ENCODE data around the gene NLGN4X. TPM values are rescaled to one million over a fixed set of nuclear protein-coding genes. Genes with fewer than 3 reads are reported as not detected.

NLGN4X gene
- total RNA-seq, 1 donor from 2014 or later: 1.2 TPM

DNA sequence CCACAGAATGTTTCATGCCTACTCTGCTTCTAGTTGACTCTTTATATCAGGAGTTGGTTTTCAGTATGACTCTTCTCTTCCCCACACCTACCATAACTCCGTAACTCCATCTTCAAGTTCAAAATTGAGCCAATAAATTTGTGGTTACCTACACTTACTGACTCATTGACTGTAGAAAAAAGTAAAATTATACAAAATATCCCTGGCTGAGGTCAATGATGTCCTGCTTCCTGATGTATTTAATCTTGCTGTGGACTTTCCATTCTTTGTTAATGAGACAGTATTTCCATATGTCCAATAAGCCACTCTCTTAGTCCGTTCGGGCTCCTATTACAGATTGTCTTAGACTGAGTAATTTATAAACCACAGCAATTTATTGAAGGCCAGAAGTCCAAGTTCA, 9.9 kb upstream of the NLGN4X start:
- TF ChIP-seq CTCF (IDR thresholded peaks at IDR 0.05): no peak
- Mint-ChIP-seq H3K9me3 (ENCODE audit: low read depth) (peaks cover 5% of the 10 kb centered on the region), H3K27me3 (ENCODE audit: low read depth) (no peaks in the 10 kb centered on the region), H3K27ac (ENCODE audit: unreplicated experiment) (no peak overlapping the region), H3K36me3 (ENCODE audit: low read depth) (no peaks in the 10 kb centered on the region), H3K4me1 (ENCODE audit: low read depth) (no peaks in the 10 kb centered on the region), H3K4me3 (ENCODE audit: unreplicated experiment) (no peak overlapping the region)
- no peak for DNase-seq (ENCODE audit: low spot score)

- Mint-ChIP-seq H3K4me3 (ENCODE audit: unreplicated experiment) (no peak overlapping the region), H3K9me3 (ENCODE audit: low read depth) (no peaks in the 10 kb centered on the region), H3K27me3 (ENCODE audit: low read depth) (peaks cover 59% of the 10 kb centered on the region), H3K27ac (ENCODE audit: unreplicated experiment) (no peak overlapping the region), H3K36me3 (ENCODE audit: low read depth) (no peaks in the 10 kb centered on the region), H3K4me1 (ENCODE audit: low read depth) (peaks cover 20% of the 10 kb centered on the region)
- TF ChIP-seq CTCF (IDR thresholded peaks at IDR 0.05): no peak
- DNase-seq (ENCODE audit: low spot score): no peak
These were observed 732 bp downstream of the NLGN4X start for GRCh38 chrX:6227935-6228334.

- Mint-ChIP-seq H3K4me3 (ENCODE audit: unreplicated experiment) (peak overlapping the region; percentile 74), H3K9me3 (ENCODE audit: low read depth) (no peaks in the 10 kb centered on the region), H3K36me3 (ENCODE audit: low read depth) (no peaks in the 10 kb centered on the region), H3K27me3 (ENCODE audit: low read depth) (peaks cover 57% of the 10 kb centered on the region), H3K27ac (ENCODE audit: unreplicated experiment) (no peak overlapping the region), H3K4me1 (ENCODE audit: low read depth) (peaks cover 20% of the 10 kb centered on the region)
- no peak for DNase-seq (ENCODE audit: low spot score)
- TF ChIP-seq CTCF (IDR thresholded peaks at IDR 0.05): no peak
These were observed 1.2 kb downstream of the NLGN4X start for GRCh38 chrX:6227453-6227835.

- Mint-ChIP-seq H3K27me3 (ENCODE audit: low read depth) (peaks cover 56% of the 10 kb centered on the region), H3K4me1 (ENCODE audit: low read depth) (peaks cover 20% of the 10 kb centered on the region), H3K27ac (ENCODE audit: unreplicated experiment) (no peak overlapping the region), H3K9me3 (ENCODE audit: low read depth) (no peaks in the 10 kb centered on the region), H3K36me3 (ENCODE audit: low read depth) (no peaks in the 10 kb centered on the region), H3K4me3 (ENCODE audit: unreplicated experiment) (peak overlapping the region; percentile 74)
- DNase-seq (ENCODE audit: low spot score): no peak
- no peak for TF ChIP-seq CTCF (IDR thresholded peaks at IDR 0.05)
These were observed 1.8 kb downstream of the NLGN4X start for GRCh38 chrX:6226596-6227452.

DNA sequence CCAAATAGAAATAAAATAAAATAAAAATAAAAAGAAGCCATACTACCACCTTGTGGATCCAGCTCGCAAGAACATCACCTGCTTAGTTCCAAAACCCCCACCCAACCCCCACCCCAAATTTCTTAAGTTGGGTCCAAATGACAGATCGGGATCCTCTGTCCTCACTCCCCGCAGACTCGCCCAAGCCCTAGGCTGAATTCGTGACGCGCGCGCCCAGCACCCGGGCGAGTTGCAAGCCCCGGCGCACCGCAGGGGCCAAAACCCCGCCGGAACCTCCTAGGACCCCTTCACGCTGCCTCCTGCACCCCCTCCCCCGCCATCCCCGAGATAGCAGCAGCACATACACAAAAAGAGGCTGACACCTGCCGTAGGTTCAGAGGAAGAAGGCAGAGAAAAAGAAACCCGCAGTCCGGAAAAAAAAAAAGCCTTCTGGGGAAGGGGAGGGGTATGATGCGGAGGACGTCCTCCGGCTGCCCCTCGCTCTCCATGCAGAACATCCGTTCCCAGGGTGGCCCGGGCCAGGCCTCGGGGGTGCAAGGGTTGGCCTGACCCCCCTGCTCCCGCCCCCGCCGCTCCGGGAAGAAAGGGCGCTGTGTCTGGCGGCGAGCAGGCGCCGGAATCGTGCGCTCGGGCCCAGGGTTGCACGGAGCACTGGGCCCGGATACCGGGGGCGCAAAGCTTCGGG, 2.6 kb downstream of the NLGN4X start:
- no peak for DNase-seq (ENCODE audit: low spot score)
- no peaks in the 10 kb centered on the region for H3K9me3 Mint-ChIP-seq (ENCODE audit: low read depth)
- H3K4me1 Mint-ChIP-seq (ENCODE audit: low read depth): peaks cover 20% of the 10 kb centered on the region
- no peak overlapping the region for H3K27ac Mint-ChIP-seq (ENCODE audit: unreplicated experiment)
- H3K4me3 Mint-ChIP-seq (ENCODE audit: unreplicated experiment): peak overlapping the region; percentile 74
- peaks cover 50% of the 10 kb centered on the region for H3K27me3 Mint-ChIP-seq (ENCODE audit: low read depth)
- H3K36me3 Mint-ChIP-seq (ENCODE audit: low read depth): no peaks in the 10 kb centered on the region
- TF ChIP-seq CTCF (IDR thresholded peaks at IDR 0.05): peak; percentile 72

Measured in chondrocyte (in vitro differentiated cells).